Cerebellar nuclear complex (tissue), 1 donor: Measurements from ENCODE around the gene NOD1.
"Not testable (repeated sequence)": the region's sequence is repeated elsewhere in the genome, so short reads cannot be mapped to it uniquely, and the experiment has no call there.

ENCODE experiments used
- DNase-seq, 2 experiments: peaks; one replicate each; lab custom pipeline; 2025; lab: John Stamatoyannopoulos, UW

NOD1 gene

DNA sequence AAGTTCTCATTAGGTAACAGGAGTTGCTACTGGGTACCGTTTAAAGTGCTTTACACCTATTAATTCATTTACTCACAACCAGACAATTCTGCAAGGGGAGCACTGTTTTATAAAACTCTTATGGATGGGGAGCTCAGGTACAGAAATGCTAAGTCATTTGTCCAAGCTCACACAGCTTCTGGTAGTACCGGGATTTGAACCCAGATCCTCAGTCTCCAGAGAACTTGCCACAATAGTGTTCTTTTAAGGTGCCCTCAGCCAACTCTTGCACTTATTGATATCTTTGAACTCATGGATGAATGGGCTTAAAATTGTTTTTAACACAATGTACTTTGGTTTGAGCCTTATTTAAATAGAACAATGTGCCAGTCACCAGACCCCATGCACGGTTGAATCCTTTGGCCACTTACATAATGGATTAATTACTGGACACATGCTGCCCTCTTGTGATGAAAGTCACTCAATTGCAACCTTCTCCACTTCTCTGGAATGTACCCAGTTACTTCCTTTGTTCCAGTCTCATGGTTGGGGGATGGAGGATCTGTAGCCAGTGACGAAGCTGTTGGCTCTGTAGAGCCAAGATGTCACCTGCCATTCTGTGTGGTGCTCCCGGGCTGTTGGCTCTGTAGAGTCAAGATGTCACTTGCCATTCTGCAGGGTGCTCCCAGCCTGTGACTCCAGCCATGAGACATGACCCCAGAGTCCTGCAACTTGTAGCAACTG is 65.6 kb downstream of the NOD1 start:
- no peak for DNase-seq

DNA sequence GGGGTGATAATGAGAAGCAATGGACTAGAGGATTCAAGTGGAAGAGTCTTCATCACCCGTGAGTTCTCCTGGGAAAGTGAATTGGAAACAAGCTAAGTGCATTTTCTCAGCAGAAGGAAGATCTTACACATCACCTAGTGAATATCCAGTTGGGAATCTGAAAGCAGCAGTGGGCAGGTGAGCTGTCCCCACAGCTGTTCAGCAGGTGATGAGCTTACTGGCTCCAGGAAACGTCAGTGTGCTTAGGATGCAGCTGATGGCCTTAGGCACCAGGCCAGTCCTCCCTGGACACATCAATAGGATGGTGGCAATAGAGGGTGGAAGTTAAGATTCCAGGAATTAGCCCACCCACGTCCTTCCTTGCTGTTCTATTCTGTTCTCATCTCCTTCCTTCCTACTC is 66.7 kb downstream of the NOD1 start:
- no peak for DNase-seq

DNA sequence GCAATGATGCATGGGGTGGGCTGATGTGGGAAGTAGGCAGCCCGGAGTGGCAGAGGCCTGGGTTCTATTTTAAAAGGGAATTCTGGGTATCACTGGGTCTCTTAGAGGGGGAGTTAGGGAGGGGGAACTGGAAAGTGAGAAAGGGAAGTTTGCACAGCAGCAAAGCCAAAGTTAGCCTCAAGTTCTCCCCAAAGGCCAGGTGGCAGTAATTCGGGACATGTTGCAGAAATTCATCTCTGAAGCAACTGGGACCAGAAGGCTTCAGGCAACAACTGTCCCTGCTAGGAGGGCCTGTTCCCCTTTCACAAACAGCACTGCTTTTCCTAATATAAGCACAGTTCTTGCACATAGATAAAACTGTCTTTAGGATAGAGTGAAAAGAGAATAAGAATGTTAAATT is 67.4 kb downstream of the NOD1 start:
- DNase-seq: no peak

DNA sequence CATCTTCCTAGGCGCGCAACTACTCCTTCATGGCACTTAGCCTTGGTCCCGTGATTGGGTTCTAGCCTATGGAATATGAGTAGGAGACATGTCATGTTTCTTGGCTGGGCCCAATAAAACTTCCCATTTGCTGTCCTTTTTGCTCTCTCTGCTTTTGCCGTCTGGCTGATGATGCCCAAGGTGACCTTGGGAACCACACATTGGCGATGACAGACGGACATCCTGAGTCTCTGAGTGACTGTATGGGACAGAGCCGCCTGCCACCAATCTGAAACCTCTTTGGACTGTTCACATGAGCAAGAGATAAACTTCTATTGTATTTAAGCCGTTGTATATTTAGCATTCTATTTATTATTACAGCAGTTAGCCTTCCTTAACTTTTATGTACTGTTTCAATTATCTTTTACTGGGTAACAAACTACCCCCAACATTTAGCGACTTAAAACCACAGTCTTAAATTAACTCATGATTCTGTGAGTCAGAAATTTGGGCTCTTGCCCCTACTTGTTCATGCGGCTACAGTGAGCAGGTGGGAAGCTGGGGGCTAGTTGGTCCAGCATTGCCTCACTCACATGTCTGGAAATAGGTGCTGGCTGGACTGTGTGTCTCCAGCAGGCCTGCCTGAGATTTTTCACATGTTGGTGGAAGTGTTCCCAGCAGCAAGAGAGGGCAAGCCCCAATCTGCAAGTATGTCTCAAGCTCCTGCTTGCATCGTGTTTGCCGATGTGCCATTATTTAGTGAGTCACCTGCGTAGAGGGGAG is 71.7 kb downstream of the NOD1 start:
- DNase-seq: no peak

DNA sequence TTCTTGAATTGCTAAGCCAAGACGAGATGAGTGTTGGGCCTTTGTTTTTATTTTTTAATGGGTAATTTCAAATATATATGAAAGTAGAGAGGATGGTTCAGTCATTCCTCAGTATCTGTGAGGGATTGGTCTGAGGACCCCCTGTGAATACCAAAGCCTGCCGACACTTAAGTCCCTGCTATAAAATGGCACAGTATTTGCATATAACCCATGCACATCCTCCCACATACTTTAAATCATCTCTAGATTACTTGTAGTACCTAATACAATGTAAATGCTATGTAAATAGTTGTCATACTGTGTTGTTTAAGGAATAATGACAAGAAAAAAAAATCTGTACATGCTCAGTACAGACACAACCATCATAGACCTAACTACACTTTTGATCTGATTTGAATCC is 73.4 kb downstream of the NOD1 start:
- no peak for DNase-seq

DNA sequence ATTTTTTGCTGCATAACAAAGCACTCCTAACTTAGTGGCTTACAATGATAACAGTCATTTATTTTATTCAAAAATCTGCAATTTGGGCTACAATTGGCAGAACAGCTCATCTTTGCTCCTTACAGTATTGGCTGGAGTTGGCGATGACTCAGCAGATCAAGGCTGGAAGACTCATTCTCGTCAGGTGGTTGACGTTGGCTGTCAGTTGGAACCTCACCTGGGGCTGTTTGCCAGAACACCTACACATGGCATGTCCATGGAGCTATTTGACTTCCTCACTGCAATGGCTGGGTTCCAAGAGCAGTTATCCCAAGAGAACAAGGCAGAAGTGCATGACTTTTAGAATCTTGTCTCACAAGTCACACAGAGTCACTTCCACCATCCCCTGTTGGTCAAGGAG is 75.1 kb downstream of the NOD1 start:
- no peak for DNase-seq

GRCh38 chr7:30396389-30396788 is 82.2 kb downstream of the NOD1 start:
- DNase-seq: no peak

GRCh38 chr7:30395676-30396075 is 82.9 kb downstream of the NOD1 start:
- no peak for DNase-seq

DNA sequence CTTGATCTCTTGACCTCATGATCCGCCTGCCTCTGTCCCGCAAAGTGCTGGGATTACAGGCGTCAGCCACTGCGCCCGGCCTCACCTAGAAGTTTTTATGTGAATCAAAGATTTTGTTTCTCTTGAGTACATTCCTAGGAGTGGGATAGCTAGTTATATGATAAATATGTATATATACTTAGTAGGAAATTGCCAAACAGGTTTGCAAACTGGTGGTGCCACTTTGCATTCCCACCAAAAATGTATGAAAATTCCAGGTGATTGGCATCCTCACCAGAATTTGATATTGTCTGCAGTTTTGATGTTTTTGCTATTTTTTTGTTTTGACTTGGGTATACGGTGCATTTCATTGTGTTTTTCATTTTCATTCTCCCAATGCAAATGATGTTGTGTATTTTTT is 86.8 kb downstream of the NOD1 start:
- no peak for DNase-seq

- no peak for DNase-seq
Observed at GRCh38 chr7:30390736-30391636, 87.6 kb downstream of the NOD1 start.

GRCh38 chr7:30389791-30390190 is 88.8 kb downstream of the NOD1 start:
- no peak for DNase-seq

GRCh38 chr7:30382607-30383006 is 96.0 kb downstream of the NOD1 start:
- no peak for DNase-seq

GRCh38 chr7:30380824-30381223 is 97.8 kb downstream of the NOD1 start:
- not testable (repeated sequence) for DNase-seq

- no peak for DNase-seq
Observed at GRCh38 chr7:30380294-30380693, 98.3 kb downstream of the NOD1 start.

GRCh38 chr7:30379741-30380140 is 98.8 kb downstream of the NOD1 start:
- no peak for DNase-seq

GRCh38 chr7:30379131-30379530 is 99.5 kb downstream of the NOD1 start:
- DNase-seq: no peak

DNA sequence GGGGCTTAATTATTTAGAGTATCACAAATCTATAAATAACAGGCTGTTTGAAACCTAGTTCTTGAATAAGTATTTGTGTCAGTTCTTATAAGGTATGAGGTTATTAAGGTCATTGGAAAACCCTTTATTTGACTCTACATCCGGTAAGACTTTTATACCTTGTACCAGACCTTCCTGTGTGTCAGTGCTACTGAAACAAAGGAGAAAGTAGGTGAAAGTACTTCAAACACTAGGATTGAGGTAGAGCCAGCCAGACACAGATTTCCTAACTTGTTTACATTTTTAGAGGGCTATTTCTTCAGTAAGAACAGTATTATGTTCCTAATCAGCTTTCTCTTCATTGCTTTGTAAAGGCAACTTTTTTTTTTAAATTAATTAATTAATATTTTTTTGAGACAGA is 100.3 kb downstream of the NOD1 start:
- no peak for DNase-seq
